Measurements from ENCODE around the gene IQGAP3. TPM values are rescaled to one million over a fixed set of nuclear protein-coding genes. Genes with fewer than 3 reads are reported as not detected.
"Not testable (repeated sequence)": the region's sequence is repeated elsewhere in the genome, so short reads cannot be mapped to it uniquely, and the experiment has no call there.

IQGAP3 gene
- total RNA-seq, 1 experiment from 2014 or later, result 41.8 TPM

GRCh38 chr1:156595016-156595415 lies 22.7 kb upstream of the IQGAP3 start:
- no peak for DNase-seq (ENCODE audit: low read depth)

- DNase-seq (ENCODE audit: low read depth), result no peak
These were observed 21.8 kb upstream of the IQGAP3 start for GRCh38 chr1:156594190-156594589.

GRCh38 chr1:156593661-156593989 lies 21.3 kb upstream of the IQGAP3 start:
- no peak for DNase-seq (ENCODE audit: low read depth)

- DNase-seq (ENCODE audit: low read depth), result no peak
These were observed 20.7 kb upstream of the IQGAP3 start for GRCh38 chr1:156592910-156593660.

GRCh38 chr1:156592158-156592909 lies 20.0 kb upstream of the IQGAP3 start:
- DNase-seq (ENCODE audit: low read depth), result no peak

- DNase-seq (ENCODE audit: low read depth), result peak; percentile 63
These were observed 19.2 kb upstream of the IQGAP3 start, which contains the start of gene NAXE for GRCh38 chr1:156591432-156592157. NAXE (plus strand) TSS chr1:156591776; CDS start chr1:156591805, 29 bp downstream.

GRCh38 chr1:156591181-156591431 lies 18.7 kb upstream of the IQGAP3 start:
- DNase-seq (ENCODE audit: low read depth), result no peak

- DNase-seq (ENCODE audit: low read depth), result no peak
These were observed 18.2 kb upstream of the IQGAP3 start for GRCh38 chr1:156590326-156591180.

- no peak for DNase-seq (ENCODE audit: low read depth)
These were observed 17.2 kb upstream of the IQGAP3 start for GRCh38 chr1:156589546-156589945.

- not testable (repeated sequence) for DNase-seq (ENCODE audit: low read depth)
These were observed 15.6 kb upstream of the IQGAP3 start for GRCh38 chr1:156587927-156588326.

- DNase-seq (ENCODE audit: low read depth), result no peak
These were observed 14.6 kb upstream of the IQGAP3 start for GRCh38 chr1:156586892-156587477.

- DNase-seq (ENCODE audit: low read depth), result no peak
These were observed 14.0 kb upstream of the IQGAP3 start for GRCh38 chr1:156586323-156586722.

GRCh38 chr1:156584813-156585212 lies 12.4 kb upstream of the IQGAP3 start:
- no peak for DNase-seq (ENCODE audit: low read depth)

- peak; percentile 75 for DNase-seq (ENCODE audit: low read depth)
These were observed 11.7 kb upstream of the IQGAP3 start for GRCh38 chr1:156583821-156584622.

GRCh38 chr1:156582388-156583017 lies 10.1 kb upstream of the IQGAP3 start:
- no peak for DNase-seq (ENCODE audit: low read depth)

GRCh38 chr1:156581661-156582387 lies 9.5 kb upstream of the IQGAP3 start:
- DNase-seq (ENCODE audit: low read depth), result no peak

GRCh38 chr1:156579472-156579871 lies 7.1 kb upstream of the IQGAP3 start, which contains the start of gene TTC24:
TTC24 (plus strand) TSS chr1:156579723; CDS start chr1:156581365, 1,642 bp downstream.
- DNase-seq (ENCODE audit: low read depth), result no peak

- DNase-seq (ENCODE audit: low read depth), result no peak
These were observed 5.7 kb upstream of the IQGAP3 start for GRCh38 chr1:156578055-156578454.

GRCh38 chr1:156577550-156577949 lies 5.2 kb upstream of the IQGAP3 start:
- no peak for DNase-seq (ENCODE audit: low read depth)

All from HT1080 (cell line).